H9 (cell line): ENCODE results near the gene ARHGEF17. TPM values are rescaled to one million over a fixed set of nuclear protein-coding genes. Genes with fewer than 3 reads are reported as not detected.

ENCODE experiments used
- DNase-seq: peaks from one replicate; pipeline ENCODE4 v3.0.0-alpha.2; 2017
- H2AFZ ChIP-seq: one replicate; pipeline ENCODE4 v1.6.1; 2013; ENCODE audit warnings: mild to moderate bottlenecking, low read length, control low read depth, moderate library complexity
- H2AK5ac ChIP-seq: 2 replicates; pipeline ENCODE4 v1.6.1; 2013; ENCODE audit warnings: low read length, control low read depth, mixed read lengths; ENCODE audit not compliant: insufficient read length
- H2BK120ac ChIP-seq: one replicate; pipeline ENCODE4 v1.6.1; 2013; ENCODE audit warnings: low read depth, mild to moderate bottlenecking, low read length, control low read depth, inconsistent platforms; ENCODE audit not compliant: poor library complexity, severe bottlenecking
- H2BK12ac ChIP-seq: 2 replicates; pipeline ENCODE4 v1.6.1; 2013; ENCODE audit warnings: low read length, control low read depth, mixed read lengths, low read depth; ENCODE audit not compliant: insufficient read length
- H2BK15ac ChIP-seq: 2 replicates; pipeline ENCODE4 v1.6.1; 2013; ENCODE audit warnings: low read depth, low read length, control low read depth
- H2BK20ac ChIP-seq: one replicate; pipeline ENCODE4 v1.6.1; 2013; ENCODE audit warnings: low read depth, mild to moderate bottlenecking, low read length, control low read depth, inconsistent platforms; ENCODE audit not compliant: poor library complexity, severe bottlenecking
- H2BK5ac ChIP-seq: 2 replicates; pipeline ENCODE4 v1.6.1; 2013; ENCODE audit warnings: low read length, control low read depth, mixed read lengths; ENCODE audit not compliant: insufficient read length
- H3K14ac ChIP-seq: 2 replicates; pipeline ENCODE4 v1.6.1; 2013; ENCODE audit warnings: low read length, control low read depth; ENCODE audit not compliant: insufficient read depth
- H3K18ac ChIP-seq: 2 replicates; pipeline ENCODE4 v1.6.1; 2013; ENCODE audit warnings: low read depth, mild to moderate bottlenecking, mixed read lengths, low read length, control low read depth; ENCODE audit not compliant: insufficient read length
- H3K23ac ChIP-seq: 2 replicates; pipeline ENCODE4 v1.6.1; 2013; ENCODE audit warnings: low read length, control low read depth, mixed read lengths, low read depth; ENCODE audit not compliant: insufficient read length
- H3K23me2 ChIP-seq: 2 replicates; pipeline ENCODE4 v1.6.1; 2013; ENCODE audit warnings: low read depth, mild to moderate bottlenecking, mixed read lengths, low read length, control low read depth; ENCODE audit not compliant: insufficient read length, poor library complexity, severe bottlenecking
- H3K27ac ChIP-seq: 2 replicates; pipeline ENCODE4 v1.5.1; 2013; ENCODE audit warnings: low read length, control low read depth, mixed read lengths, low read depth; ENCODE audit not compliant: insufficient read length
- H3K27me3 ChIP-seq: 2 replicates; pipeline ENCODE4 v1.6.1; 2013; ENCODE audit warnings: low read length, control low read depth, inconsistent platforms; ENCODE audit not compliant: insufficient read depth
- H3K4ac ChIP-seq: 2 replicates; pipeline ENCODE4 v1.6.1; 2013; ENCODE audit warnings: low read depth, mild to moderate bottlenecking, control low read depth, inconsistent platforms, low read length, moderate library complexity
- H3K4me1 ChIP-seq: 2 replicates; pipeline ENCODE4 v1.6.1; 2013; ENCODE audit warnings: low read length, control low read depth, inconsistent platforms; ENCODE audit not compliant: insufficient read depth
- H3K4me2 ChIP-seq: 2 replicates; pipeline ENCODE4 v1.6.1; 2013; ENCODE audit warnings: low read length, control low read depth, mixed read lengths; ENCODE audit not compliant: insufficient read length, insufficient read depth
- H3K56ac ChIP-seq: 2 replicates; pipeline ENCODE4 v1.6.1; 2013; ENCODE audit warnings: low read depth, mild to moderate bottlenecking, mixed read lengths, low read length, control low read depth; ENCODE audit not compliant: insufficient read length
- H3K79me1 ChIP-seq: 2 replicates; pipeline ENCODE4 v1.6.1; 2013; ENCODE audit warnings: low read depth, mild to moderate bottlenecking, moderate library complexity, low read length, control low read depth, inconsistent platforms; ENCODE audit not compliant: insufficient read depth, poor library complexity, severe bottlenecking
- H3K79me2 ChIP-seq: 2 replicates; pipeline ENCODE4 v1.6.1; 2013; ENCODE audit warnings: low read length, control low read depth, inconsistent platforms; ENCODE audit not compliant: insufficient read depth
- H3K9ac ChIP-seq: 2 replicates; pipeline ENCODE4 v1.6.1; 2013; ENCODE audit warnings: low read length, control low read depth, mixed read lengths; ENCODE audit not compliant: insufficient read length; ENCODE audit errors: extremely low read depth
- H3K9me3 ChIP-seq: one replicate; pipeline ENCODE4 v1.6.1; 2013; ENCODE audit warnings: low read depth, low read length, inconsistent platforms; ENCODE audit not compliant: control insufficient read depth
- H3T11ph ChIP-seq: one replicate; pipeline ENCODE4 v1.6.1; 2013; ENCODE audit warnings: mild to moderate bottlenecking, low read length, control low read depth, inconsistent platforms
- H4K20me1 ChIP-seq: one replicate; pipeline ENCODE4 v1.6.1; 2013; ENCODE audit not compliant: control insufficient read depth, insufficient read length, insufficient read depth
- H4K5ac ChIP-seq: 2 replicates; pipeline ENCODE4 v1.6.1; 2013; ENCODE audit warnings: low read depth, mild to moderate bottlenecking, mixed read lengths, low read length, control low read depth; ENCODE audit not compliant: insufficient read length
- H4K8ac ChIP-seq: replicated peaks from 2 replicates; pipeline ENCODE4 v1.6.1; 2013; ENCODE audit warnings: low read length, control low read depth, mixed read lengths, low read depth; ENCODE audit not compliant: insufficient read length
- H4K91ac ChIP-seq: 2 replicates; pipeline ENCODE4 v1.6.1; 2013; ENCODE audit warnings: low read depth, mild to moderate bottlenecking, moderate library complexity, mixed read lengths, low read length, control low read depth; ENCODE audit not compliant: insufficient read length
- H3K27ac Mint-ChIP-seq, 3 experiments: 2 replicates in 2 of 3; 3 replicates in 1 of 3; pipeline ENCODE4 v1.8.0; 2020 to 2021; ENCODE audit warnings: mixed read lengths in 3 of 3, mild to moderate bottlenecking in 1 of 3, moderate library complexity in 1 of 3
- H3K27me3 Mint-ChIP-seq: 2 replicates; pipeline ENCODE4 v1.8.0; 2021; ENCODE audit warnings: low read depth, mild to moderate bottlenecking, moderate library complexity, mixed read lengths
- H3K36me3 Mint-ChIP-seq, 3 experiments: 2 replicates in 2 of 3; 3 replicates in 1 of 3; pipeline ENCODE4 v1.8.0; 2020 to 2021; ENCODE audit warnings: low read depth in 3 of 3, mixed read lengths in 3 of 3; ENCODE audit not compliant: insufficient read depth in 1 of 3
- H3K4me1 Mint-ChIP-seq, 2 experiments: 2 replicates each; pipeline ENCODE4 v1.8.0; 2020; ENCODE audit warnings: mixed read lengths in 2 of 2
- H3K4me3 Mint-ChIP-seq, 2 experiments: 2 replicates in 1 of 2; 3 replicates in 1 of 2; pipeline ENCODE4 v1.8.0; 2020 to 2021; ENCODE audit warnings: mild to moderate bottlenecking in 2 of 2, mixed read lengths in 2 of 2, moderate library complexity in 1 of 2
- H3K9me3 Mint-ChIP-seq, 2 experiments: 2 replicates in 1 of 2; 3 replicates in 1 of 2; pipeline ENCODE4 v1.8.0; 2020; ENCODE audit warnings: mild to moderate bottlenecking in 2 of 2, mixed read lengths in 2 of 2, moderate library complexity in 1 of 2
- WGBS: extraction: QIAGEN DNeasy Blood & Tissue Kit; methylation state at CpG from one replicate; pipeline ENCODE4 v1.1.7; 2013; ENCODE audit warnings: missing lambda C conversion rate, low lambda C conversion rate, mixed read lengths; ENCODE audit not compliant: insufficient read length; ENCODE audit errors: extremely low coverage; 5-methylcytosine and 5-hydroxymethylcytosine counted together
- total RNA-seq: library from RNA; stranded (reverse); gene quantifications from 2 replicates; pipeline ENCODE4 v1.2.1, GENCODE V29; 2021
- TF ChIP-seq, protein P1 (sequence below): fragments of 200-600 bp; sonication (generic); conservative IDR thresholded peaks from 3 replicates; pipeline ENCODE4 v1.8.0; 2021; ENCODE audit warnings: antibody characterized with exemption, mild to moderate bottlenecking

The ARHGEF17 gene
- total RNA-seq, 1 experiment from 2014 or later: 7.4 TPM

DNA sequence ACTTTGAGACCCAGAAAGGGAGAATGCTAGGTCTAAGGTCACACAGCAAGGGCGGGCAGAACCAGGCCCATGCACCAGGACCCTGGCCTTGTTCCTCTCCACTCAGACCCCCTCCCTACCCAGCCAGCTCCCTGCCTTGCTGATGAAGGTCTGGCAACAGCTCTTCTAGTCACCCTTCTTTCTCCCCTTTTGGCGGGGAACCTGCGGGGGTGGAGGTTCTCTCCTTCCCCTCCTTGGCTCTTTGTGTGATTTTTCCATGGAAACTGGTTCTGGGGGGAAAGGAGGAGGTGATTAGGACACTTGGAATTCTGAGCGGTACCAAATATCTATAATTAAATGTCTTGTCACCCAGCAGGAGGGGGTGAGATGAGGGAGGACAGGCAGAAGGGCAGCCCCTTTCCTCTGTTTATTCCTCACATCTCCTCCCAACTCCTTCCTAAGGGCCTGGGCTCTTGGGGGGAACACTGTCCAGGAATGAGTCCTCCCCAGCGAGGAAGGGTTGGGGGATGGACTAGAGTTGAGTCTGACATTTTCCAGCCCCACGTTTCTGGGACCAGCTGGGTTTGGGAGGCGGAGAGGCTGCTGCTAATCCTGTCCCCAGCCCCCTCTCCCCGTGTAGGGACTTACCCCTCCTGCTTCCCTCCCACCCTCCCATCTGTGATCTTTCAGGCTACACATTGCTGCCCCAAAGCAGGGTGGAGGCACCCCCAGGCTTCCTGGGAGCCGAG is 7.4 kb downstream of the ARHGEF17 start:
- no peak overlapping the region for H2AK5ac ChIP-seq
- H3K79me1 ChIP-seq: no peaks in the 10 kb centered on the region
- no CpG with 5 or more reads among the region's 9 CpGs for WGBS
- no peaks in the 10 kb centered on the region; the same call in 1 of the 2 replicates for H3K79me2 ChIP-seq
- no peak overlapping the region for H3K23ac ChIP-seq
- no peaks in the 10 kb centered on the region for H3K9me3 ChIP-seq
- no peak overlapping the region for H3K27ac ChIP-seq
- H2AFZ ChIP-seq: no peak overlapping the region
- H4K20me1 ChIP-seq: no peaks in the 10 kb centered on the region
- H3K36me3 Mint-ChIP-seq: peaks cover 0 to 11% (median 2%) of the 10 kb centered on the region in 3 experiments; a peak in 3 of 7 replicates
- no peak overlapping the region; a peak in 1 of 7 replicates for H3K27ac Mint-ChIP-seq
- no peaks in the 10 kb centered on the region for H3K9me3 Mint-ChIP-seq
- no peak overlapping the region for H4K5ac ChIP-seq
- no peak for DNase-seq
- no peak overlapping the region for H3K4me3 Mint-ChIP-seq
- peaks cover 24 to 43% of the 10 kb centered on the region in 2 experiments for H3K4me1 Mint-ChIP-seq
- no peak overlapping the region for H4K91ac ChIP-seq
- no peak overlapping the region for H3K9ac ChIP-seq
- no peaks in the 10 kb centered on the region for H3K4me1 ChIP-seq
- H3K27me3 Mint-ChIP-seq: peaks cover 28% of the 10 kb centered on the region
- no peak overlapping the region for H2BK20ac ChIP-seq
- no peak overlapping the region for H2BK12ac ChIP-seq
- H2BK120ac ChIP-seq: no peak overlapping the region
- H3K4ac ChIP-seq: no peak overlapping the region
- H2BK5ac ChIP-seq: no peak overlapping the region
- no peak overlapping the region for H3K4me2 ChIP-seq
- H3K56ac ChIP-seq: no peak overlapping the region
- H3K23me2 ChIP-seq: no peaks in the 10 kb centered on the region
- no peak overlapping the region for H3K14ac ChIP-seq
- H2BK15ac ChIP-seq: no peak overlapping the region
- no peak overlapping the region for H3K18ac ChIP-seq
- H3T11ph ChIP-seq: no peak overlapping the region
- H3K27me3 ChIP-seq: no peaks in the 10 kb centered on the region
- TF ChIP-seq, protein P1, sequence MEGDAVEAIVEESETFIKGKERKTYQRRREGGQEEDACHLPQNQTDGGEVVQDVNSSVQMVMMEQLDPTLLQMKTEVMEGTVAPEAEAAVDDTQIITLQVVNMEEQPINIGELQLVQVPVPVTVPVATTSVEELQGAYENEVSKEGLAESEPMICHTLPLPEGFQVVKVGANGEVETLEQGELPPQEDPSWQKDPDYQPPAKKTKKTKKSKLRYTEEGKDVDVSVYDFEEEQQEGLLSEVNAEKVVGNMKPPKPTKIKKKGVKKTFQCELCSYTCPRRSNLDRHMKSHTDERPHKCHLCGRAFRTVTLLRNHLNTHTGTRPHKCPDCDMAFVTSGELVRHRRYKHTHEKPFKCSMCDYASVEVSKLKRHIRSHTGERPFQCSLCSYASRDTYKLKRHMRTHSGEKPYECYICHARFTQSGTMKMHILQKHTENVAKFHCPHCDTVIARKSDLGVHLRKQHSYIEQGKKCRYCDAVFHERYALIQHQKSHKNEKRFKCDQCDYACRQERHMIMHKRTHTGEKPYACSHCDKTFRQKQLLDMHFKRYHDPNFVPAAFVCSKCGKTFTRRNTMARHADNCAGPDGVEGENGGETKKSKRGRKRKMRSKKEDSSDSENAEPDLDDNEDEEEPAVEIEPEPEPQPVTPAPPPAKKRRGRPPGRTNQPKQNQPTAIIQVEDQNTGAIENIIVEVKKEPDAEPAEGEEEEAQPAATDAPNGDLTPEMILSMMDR: no peak
- H4K8ac ChIP-seq: no peak overlapping the region
